HEK293 (cell line): ENCODE results near the gene LILRA6.
"Not testable (repeated sequence)": the region's sequence is repeated elsewhere in the genome, so short reads cannot be mapped to it uniquely, and the experiment has no call there.

ENCODE experiments used
- PATZ1 ChIP-seq: fragments of 450-650 bp; formaldehyde crosslinking; IDR thresholded peaks from 2 replicates; pipeline ENCODE4 v1.5.1; 2016; ENCODE audit warnings: missing biosample characterization, missing genetic modification characterization
- SETDB1 ChIP-seq: IDR thresholded peaks from one replicate; pipeline ENCODE4 v1.6.1; 2017; ENCODE audit warnings: mild to moderate bottlenecking, low read length, moderate library complexity, mixed read lengths; ENCODE audit not compliant: insufficient read length
- TF ChIP-seq, protein P1 (sequence below): fragments of 450-650 bp; formaldehyde crosslinking; IDR thresholded peaks from 2 replicates; pipeline ENCODE4 v1.5.1; 2016; ENCODE audit warnings: missing biosample characterization, missing genetic modification characterization

GRCh38 chr19:54285427-54286056 is 43.0 kb upstream of the LILRA6 start:
- TF ChIP-seq, protein P1, sequence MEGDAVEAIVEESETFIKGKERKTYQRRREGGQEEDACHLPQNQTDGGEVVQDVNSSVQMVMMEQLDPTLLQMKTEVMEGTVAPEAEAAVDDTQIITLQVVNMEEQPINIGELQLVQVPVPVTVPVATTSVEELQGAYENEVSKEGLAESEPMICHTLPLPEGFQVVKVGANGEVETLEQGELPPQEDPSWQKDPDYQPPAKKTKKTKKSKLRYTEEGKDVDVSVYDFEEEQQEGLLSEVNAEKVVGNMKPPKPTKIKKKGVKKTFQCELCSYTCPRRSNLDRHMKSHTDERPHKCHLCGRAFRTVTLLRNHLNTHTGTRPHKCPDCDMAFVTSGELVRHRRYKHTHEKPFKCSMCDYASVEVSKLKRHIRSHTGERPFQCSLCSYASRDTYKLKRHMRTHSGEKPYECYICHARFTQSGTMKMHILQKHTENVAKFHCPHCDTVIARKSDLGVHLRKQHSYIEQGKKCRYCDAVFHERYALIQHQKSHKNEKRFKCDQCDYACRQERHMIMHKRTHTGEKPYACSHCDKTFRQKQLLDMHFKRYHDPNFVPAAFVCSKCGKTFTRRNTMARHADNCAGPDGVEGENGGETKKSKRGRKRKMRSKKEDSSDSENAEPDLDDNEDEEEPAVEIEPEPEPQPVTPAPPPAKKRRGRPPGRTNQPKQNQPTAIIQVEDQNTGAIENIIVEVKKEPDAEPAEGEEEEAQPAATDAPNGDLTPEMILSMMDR (tag by site-specific recombination), result not testable (repeated sequence)
- TF ChIP-seq SETDB1; PATZ1 (tag by site-specific recombination): not testable (repeated sequence)
